ENCODE data around the gene MDGA2.
A peak's percentile ranks its signal among the peaks of the same experiment; 100 is the strongest.
"Not testable (repeated sequence)": the region's sequence is repeated elsewhere in the genome, so short reads cannot be mapped to it uniquely, and the experiment has no call there.

The MDGA2 gene

GRCh38 chr14:47365233-47365632 is 310.2 kb downstream of the MDGA2 start:
- intact Hi-C loops (cut with DNase I), result no loop called here
- peak in 9 of 10 donors; percentile 36 to 93 (median 57) for DNase-seq

GRCh38 chr14:47353186-47353585 is 322.2 kb downstream of the MDGA2 start:
- intact Hi-C loops (cut with DNase I), result no loop called here
- DNase-seq, result no peak

GRCh38 chr14:47346849-47347248 is 328.6 kb downstream of the MDGA2 start:
- DNase-seq, result no peak
- intact Hi-C loops (cut with DNase I), result no loop called here

GRCh38 chr14:47345016-47345415 is 330.4 kb downstream of the MDGA2 start:
- intact Hi-C loops (cut with DNase I), result no loop called here
- no peak for DNase-seq

GRCh38 chr14:47332939-47333338 is 342.5 kb downstream of the MDGA2 start:
- intact Hi-C loops (cut with DNase I), result no loop called here

GRCh38 chr14:47332106-47332505 is 343.3 kb downstream of the MDGA2 start:
- intact Hi-C loops (cut with DNase I), result no loop called here

More at GRCh38 chr14:47332939-47333338, 342.5 kb downstream of the MDGA2 start:
- DNase-seq, result no peak

GRCh38 chr14:47328376-47328775 is 347.0 kb downstream of the MDGA2 start:
- intact Hi-C loops (cut with DNase I), result no loop called here
- DNase-seq, result no peak

More at GRCh38 chr14:47332106-47332505, 343.3 kb downstream of the MDGA2 start:
- peak in 3 of 10 donors; percentile 8 to 22 (median 21) for DNase-seq

- intact Hi-C loops (cut with DNase I), result no loop called here
- no peak for DNase-seq
These were observed 348.1 kb downstream of the MDGA2 start for GRCh38 chr14:47327336-47327735.

- intact Hi-C loops (cut with DNase I), result no loop called here
- DNase-seq, result no peak
These were observed 352.7 kb downstream of the MDGA2 start for GRCh38 chr14:47322751-47323150.

GRCh38 chr14:47302121-47302520 is 373.3 kb downstream of the MDGA2 start:
- intact Hi-C loops (cut with DNase I), result no loop called here
- DNase-seq, result no peak

- DNase-seq, result no peak
- intact Hi-C loops (cut with DNase I), result no loop called here
These were observed 374.6 kb downstream of the MDGA2 start for GRCh38 chr14:47300796-47301195.

GRCh38 chr14:47297374-47297773 is 378.0 kb downstream of the MDGA2 start:
- intact Hi-C loops (cut with DNase I), result no loop called here
- DNase-seq, result no peak

GRCh38 chr14:47284283-47284682 is 391.1 kb downstream of the MDGA2 start:
- DNase-seq, result no peak
- intact Hi-C loops (cut with DNase I), result no loop called here

GRCh38 chr14:47281761-47282160 is 393.6 kb downstream of the MDGA2 start:
- peak in 2 of 10 donors; percentile 59 to 68 for DNase-seq
- intact Hi-C loops (cut with DNase I), result not testable (repeated sequence)

- peak in 7 of 10 donors; percentile 43 to 91 (median 70) for DNase-seq
- intact Hi-C loops (cut with DNase I), result no loop called here
These were observed 397.1 kb downstream of the MDGA2 start for GRCh38 chr14:47278233-47278842.

GRCh38 chr14:47277703-47278102 is 397.7 kb downstream of the MDGA2 start:
- intact Hi-C loops (cut with DNase I), result no loop called here
- DNase-seq, result no peak

GRCh38 chr14:47276931-47277330 is 398.5 kb downstream of the MDGA2 start:
- DNase-seq, result no peak
- intact Hi-C loops (cut with DNase I), result no loop called here

- DNase-seq, result no peak
- intact Hi-C loops (cut with DNase I), result no loop called here
These were observed 401.5 kb downstream of the MDGA2 start for GRCh38 chr14:47273939-47274338.

GRCh38 chr14:47270715-47271114 is 404.7 kb downstream of the MDGA2 start:
- no peak for DNase-seq
- intact Hi-C loops (cut with DNase I), result no loop called here

GRCh38 chr14:47269756-47270492 is 405.5 kb downstream of the MDGA2 start:
- no peak for DNase-seq
- intact Hi-C loops (cut with DNase I), result no loop called here

GRCh38 chr14:47264842-47265241 is 410.6 kb downstream of the MDGA2 start:
- intact Hi-C loops (cut with DNase I), result no loop called here
- no peak for DNase-seq

- intact Hi-C loops (cut with DNase I), result no loop called here
- no peak for DNase-seq
These were observed 412.6 kb downstream of the MDGA2 start for GRCh38 chr14:47262801-47263200.

Measured in posterior cingulate gyrus (tissue), 11 donors.